HTERT RPE-1 (cell line): Measurements from ENCODE around the gene POU6F2.
"Not testable (repeated sequence)": the region's sequence is repeated elsewhere in the genome, so short reads cannot be mapped to it uniquely, and the experiment has no call there.

Experiments used
- in situ Hi-C: fragments of 300-500 bp; cut with MboI; formaldehyde crosslinking; loops from 4 replicates; pipeline ENCODE4 v1.14.3; 2020; ENCODE audit warnings: low sequenced_read_pairs

Gene POU6F2

GRCh38 chr7:39339591-39339990 is 361.9 kb downstream of the POU6F2 start:
- in situ Hi-C loops = no loop called here

DNA sequence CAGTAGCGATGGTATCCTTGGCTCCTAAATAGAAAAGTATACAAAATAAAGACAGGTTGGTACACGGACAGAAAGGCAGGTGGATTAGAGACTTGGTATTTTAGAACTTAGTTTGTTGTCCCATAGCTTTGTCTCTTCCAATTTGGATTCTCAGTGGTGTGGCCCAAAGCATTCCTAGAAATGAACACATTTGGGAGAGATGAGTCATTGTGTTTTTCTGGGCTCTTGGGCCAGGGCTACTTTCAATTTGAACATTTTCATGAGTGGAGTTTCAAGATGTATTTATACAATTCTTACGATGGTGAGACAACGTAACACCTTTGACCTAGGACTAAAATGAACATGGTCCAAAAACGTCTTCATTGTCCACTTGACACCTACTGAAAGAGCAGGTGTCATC is 363.4 kb downstream of the POU6F2 start:
- in situ Hi-C loops = no loop called here

- in situ Hi-C loops = no loop called here
Measured at GRCh38 chr7:39342763-39343162, 365.1 kb downstream of the POU6F2 start.

DNA sequence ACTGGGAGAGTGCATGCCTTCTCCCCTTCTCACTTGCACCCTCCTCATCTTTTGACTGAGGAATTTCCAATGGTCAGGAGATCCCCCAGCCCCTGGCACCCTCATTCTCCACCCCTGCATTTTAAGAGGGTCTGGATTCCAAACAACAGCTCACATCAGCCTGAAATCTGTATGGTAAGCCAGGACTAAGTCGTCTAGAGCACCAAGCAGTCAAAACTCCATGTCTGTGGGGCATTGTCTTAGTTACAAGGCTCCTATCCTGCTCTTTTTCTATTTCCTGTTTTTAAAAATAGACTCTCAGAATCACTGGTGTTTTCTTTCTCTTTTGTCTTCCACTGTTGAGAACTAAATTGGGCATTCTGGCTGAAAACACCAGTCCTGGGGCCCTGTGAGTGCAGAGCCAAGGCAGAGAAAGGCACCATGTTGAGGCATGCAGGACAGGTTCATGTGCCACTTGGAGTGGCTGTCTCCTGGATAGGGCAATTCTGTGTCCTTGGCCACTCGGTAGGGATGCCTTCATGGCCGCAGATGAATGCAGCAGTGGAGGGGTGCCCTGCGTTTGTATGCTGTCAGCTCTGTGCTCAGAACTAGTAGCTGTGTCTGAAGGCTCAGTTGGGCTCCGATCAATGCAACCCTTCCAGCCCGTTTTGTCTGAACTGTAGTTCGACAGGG is 371.9 kb downstream of the POU6F2 start:
- in situ Hi-C loops = no loop called here

DNA sequence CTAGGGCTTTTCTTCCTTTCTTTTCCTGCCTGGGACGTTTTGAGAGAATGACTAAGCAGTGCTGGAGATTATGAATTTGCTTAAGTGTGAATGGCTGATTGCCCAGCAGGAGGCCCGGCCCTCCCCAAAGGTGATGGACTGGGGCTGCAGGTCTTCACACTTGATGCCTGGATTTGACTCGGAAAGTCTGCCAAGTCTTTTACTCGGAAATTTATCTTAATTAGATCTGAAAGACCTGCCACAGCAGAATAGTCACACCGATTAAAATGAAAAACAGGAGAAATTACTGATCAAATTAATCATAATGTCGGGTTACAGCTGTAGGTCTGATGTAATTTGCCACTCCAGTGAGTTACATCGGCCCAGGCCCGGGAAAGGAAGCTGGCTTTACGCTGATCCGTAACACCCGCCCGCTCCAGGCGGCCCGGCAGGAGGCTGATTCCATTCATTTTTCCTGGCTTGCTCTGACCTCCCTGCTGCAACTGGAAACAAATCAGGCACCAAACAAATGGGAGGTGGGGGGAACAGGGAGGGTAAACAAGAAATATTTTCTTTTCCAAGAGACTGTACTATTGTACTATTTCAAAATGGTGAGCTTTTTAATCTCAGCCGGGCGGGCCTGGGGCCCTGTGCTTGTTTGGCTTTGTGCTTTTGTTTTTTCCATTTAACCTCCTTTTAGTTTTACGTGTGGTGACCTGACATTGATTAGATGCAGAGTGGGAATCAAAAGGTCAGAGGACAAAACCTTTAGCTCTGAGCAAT is 376.1 kb downstream of the POU6F2 start:
- in situ Hi-C loops = no loop called here

DNA sequence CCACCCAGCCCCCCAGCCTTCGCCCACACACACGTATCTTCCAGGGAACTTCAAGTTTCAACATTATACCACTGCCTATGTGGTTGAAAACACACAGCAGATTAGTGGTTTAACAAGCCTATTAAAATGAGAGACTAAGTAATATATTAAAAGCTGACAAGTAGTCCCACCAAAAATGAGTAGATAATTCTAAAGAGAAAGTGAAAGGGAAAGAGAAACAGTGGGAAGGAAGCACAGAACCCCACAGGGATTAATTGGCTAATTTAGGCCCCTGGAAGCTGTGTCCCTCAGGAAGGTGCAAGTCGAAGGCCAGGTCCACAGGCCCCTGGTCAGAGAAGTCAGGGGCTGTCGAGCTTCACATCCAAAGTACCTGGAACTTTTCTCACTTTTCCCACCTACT is 378.0 kb downstream of the POU6F2 start:
- in situ Hi-C loops = no loop called here

DNA sequence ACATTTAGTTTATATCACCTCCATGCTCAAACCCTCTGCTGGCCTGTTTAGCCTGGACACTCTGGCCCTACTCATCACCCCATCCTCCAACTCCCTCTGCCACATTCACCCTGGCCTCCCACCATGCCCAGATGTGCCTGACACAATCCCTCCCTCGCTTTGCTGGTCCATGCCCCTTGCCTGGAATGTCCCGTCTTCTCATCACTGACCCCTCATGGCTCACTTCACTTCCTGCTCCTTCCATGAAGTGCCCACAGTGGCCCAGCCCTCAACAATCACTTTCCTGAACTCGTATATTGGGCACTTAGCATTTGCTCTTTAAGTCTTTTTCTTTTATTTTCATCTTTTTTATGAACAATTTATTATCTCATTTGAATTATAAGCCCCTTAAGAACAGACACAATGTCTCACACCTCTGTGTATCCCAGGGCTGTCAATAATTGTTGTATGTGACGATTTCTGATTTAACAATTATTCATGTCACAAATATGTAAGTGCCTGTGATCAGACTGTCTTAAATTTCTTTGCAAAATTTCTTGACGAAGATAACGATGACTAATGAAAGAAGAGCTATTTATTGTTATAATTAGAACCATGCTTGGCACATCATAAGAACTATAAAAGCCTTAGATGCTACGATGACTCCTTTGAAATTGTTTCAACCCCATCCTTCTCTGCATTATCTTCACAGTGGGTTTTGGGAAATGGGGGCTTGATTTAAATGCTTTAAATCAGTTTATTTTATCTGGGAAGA is 378.6 kb downstream of the POU6F2 start:
- in situ Hi-C loops = no loop called here

GRCh38 chr7:39357648-39358047 is 379.9 kb downstream of the POU6F2 start:
- in situ Hi-C loops = no loop called here

DNA sequence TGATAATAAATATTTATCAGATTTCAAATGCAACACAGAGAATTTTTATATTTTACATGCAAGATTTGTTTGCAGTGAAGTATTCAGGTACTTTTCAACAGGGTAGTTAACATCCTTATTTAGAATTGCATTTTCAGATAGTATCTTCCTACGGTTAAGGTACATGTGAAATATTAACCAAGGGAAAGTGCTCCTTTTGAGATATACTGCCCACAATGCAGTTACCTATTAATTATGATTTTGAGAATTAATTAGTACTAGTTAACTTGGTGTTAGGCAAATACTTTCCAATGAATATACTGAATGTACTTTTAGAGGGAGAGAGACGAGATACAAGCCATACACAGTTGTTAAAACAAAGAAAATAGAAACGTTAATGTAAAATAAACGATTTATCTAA is 382.3 kb downstream of the POU6F2 start:
- in situ Hi-C loops = no loop called here

- in situ Hi-C loops = no loop called here
Measured at GRCh38 chr7:39360766-39361165, 383.1 kb downstream of the POU6F2 start.

DNA sequence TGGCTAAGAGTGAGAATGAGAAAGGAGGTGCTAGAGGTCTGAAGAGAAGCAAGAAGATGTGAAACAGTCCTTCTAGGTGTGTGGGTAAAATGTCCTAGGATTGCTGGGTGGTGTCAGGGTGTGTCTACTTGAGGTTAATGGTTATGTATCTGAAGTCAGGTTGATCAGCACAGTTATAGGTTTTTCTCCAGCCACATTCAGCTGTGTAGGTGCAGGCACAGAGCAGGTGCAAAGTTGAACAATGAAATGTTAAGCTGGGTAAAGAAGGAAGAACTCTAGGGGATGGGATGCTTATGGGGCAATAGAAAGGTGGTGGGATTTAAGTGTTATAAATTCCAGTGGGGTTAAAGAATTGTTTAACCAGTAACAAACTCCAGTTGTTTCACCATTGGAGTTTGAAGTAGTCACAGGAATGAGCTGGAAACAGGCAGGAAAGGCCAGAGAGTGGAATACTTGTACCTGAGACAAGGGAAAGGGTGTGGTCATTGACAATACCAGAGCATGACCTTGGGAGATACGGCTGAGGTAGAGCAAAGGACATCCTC is 388.1 kb downstream of the POU6F2 start:
- in situ Hi-C loops = no loop called here

- in situ Hi-C loops = no loop called here
Measured at GRCh38 chr7:39367451-39367850, 389.7 kb downstream of the POU6F2 start.

DNA sequence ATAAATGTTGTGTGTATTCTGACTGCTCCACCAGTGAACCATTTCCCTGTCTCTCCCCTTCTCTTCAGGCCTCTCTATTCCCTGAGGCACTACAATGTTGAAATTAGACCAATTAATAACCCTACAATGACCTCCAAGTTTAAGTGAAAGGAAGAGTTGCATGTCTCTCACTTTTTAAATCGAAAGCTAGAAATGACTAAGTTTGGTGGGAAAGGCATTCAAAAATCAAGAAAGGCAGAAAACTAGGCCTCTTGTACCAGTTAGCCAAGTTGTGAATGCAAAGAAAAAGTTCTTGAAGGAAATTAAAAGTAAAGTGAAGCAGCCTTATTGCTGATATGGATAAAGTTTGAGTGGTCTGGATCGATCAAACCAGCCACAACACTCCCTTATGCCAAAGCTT is 390.2 kb downstream of the POU6F2 start:
- in situ Hi-C loops = no loop called here

DNA sequence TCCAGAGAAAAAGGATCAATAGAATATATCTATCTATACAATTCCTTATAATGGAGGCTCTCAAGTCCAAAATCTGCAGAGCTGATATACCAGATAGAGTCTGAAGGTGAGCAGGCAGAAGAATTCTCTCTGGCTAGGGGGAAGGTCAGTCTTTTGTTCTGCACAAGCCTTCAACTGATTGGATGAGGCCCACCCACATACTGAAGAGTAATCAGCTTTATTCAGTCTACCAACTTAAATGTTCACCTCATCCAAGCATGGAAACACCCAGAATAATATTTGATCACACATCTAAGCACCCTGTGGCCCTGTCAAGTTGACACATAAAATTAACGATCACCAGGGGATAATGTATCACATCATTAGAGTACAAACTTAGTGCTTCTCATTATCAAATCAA is 394.7 kb downstream of the POU6F2 start:
- in situ Hi-C loops = no loop called here

GRCh38 chr7:39374436-39375040 is 396.8 kb downstream of the POU6F2 start:
- in situ Hi-C loops = no loop called here

GRCh38 chr7:39375047-39375873 is 397.6 kb downstream of the POU6F2 start:
- in situ Hi-C loops = no loop called here

DNA sequence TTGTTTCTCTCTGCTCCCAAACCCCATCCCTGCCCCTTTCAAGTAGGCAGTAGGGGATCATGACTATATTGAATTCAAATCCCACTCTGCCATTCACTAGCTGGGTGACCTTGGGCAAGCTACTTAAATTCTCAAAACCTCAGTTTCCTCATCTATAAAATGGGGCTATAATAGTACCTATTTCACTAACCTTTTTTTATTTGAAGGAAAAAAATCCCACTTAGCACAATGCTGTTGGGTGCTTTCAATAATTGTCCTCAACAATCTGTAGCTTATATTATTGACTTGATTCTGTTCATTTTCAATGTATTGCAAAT is 398.1 kb downstream of the POU6F2 start:
- in situ Hi-C loops = no loop called here

- in situ Hi-C loops = not testable (repeated sequence)
Measured at GRCh38 chr7:39376881-39377280, 399.2 kb downstream of the POU6F2 start.

DNA sequence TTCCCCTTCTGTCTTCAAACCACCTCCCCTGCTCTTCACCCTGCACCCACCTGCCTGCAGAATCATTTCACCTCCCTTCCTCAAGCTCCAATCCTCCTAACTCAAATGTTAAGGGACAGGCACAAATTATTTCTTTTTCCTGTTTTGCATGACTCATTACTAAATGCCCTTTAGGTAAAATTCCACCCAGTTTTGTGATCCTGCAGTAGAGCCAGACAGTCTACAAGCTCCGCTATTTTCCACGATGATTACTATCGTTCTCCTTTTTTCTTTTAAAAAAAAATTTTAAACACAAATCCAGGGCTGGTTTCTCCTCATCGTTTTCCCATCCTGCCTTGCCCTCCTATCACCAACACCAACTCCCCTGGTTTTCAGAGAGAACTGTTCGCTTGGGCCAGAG is 401.7 kb downstream of the POU6F2 start:
- in situ Hi-C loops = no loop called here

DNA sequence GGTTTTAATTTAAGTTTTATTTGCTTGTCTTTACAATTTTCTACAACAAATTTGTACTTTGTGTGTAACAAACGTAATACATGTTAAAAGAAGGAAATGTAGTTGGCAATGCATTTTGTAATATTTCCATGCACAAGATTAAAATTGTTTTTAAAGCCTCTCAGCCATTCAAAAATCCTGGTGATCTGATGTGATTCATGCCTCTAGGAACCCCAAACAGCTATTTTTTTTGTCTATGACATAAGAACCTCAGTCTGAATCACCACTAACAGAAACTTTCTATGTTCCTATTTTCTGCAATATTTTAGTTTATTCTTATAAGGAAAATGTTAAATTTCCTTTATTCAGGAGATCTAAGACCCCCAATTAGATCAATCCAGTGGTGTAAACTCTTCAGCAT is 405.4 kb downstream of the POU6F2 start:
- in situ Hi-C loops = no loop called here

DNA sequence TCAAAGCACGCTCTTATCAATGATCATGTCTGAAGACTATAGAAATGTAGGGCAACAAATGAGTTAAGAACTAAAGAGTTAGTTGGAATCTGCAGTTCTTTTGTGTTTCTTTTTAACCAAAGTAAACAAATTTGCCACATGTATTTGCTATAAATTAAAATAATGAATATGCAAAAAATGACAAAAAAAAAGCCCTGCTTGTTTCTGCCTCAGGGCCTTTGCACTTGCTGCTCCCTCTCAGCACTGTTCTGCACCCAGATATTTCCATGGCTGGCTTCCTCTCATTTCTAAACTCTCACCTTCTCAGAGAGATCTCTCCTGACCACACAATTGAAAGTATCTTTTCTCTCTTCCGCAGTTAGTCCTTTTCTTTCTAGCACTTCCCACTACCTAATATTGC is 406.7 kb downstream of the POU6F2 start:
- in situ Hi-C loops = no loop called here
